HUES64 (cell line): ENCODE measurements around the gene LMX1B.

Source experiments
- H3K27ac ChIP-seq: 2 replicates; pipeline ENCODE4 v1.7.0; 2013; ENCODE audit warnings: low read depth, low read length, inconsistent platforms
- H3K27me3 ChIP-seq: 2 replicates; pipeline ENCODE4 v1.6.1; 2013; ENCODE audit warnings: mild to moderate bottlenecking, low read length; ENCODE audit not compliant: insufficient read depth
- H3K36me3 ChIP-seq: 2 replicates; pipeline ENCODE4 v1.6.1; 2013; ENCODE audit warnings: mild to moderate bottlenecking, low read length; ENCODE audit not compliant: insufficient read depth
- H3K4me1 ChIP-seq: 2 replicates; pipeline ENCODE4 v1.6.1; 2013; ENCODE audit warnings: mild to moderate bottlenecking, low read length, moderate library complexity; ENCODE audit not compliant: insufficient read depth
- H3K4me3 ChIP-seq: 2 replicates; pipeline ENCODE4 v1.5.1; 2013; ENCODE audit warnings: mild to moderate bottlenecking, low read length, moderate library complexity
- H3K9ac ChIP-seq: 2 replicates; pipeline ENCODE4 v1.6.1; 2013; ENCODE audit warnings: mild to moderate bottlenecking, low read depth, low read length
- H3K9me3 ChIP-seq: 2 replicates; pipeline ENCODE4 v1.6.1; 2013; ENCODE audit warnings: low read depth, low read length; ENCODE audit not compliant: insufficient read depth
- WGBS: fragments of 150-250, 120-280 bp; methylation state at CpG from one replicate; pipeline ENCODE4 v1.1.7; 2013; ENCODE audit warnings: missing lambda C conversion rate; 5-methylcytosine and 5-hydroxymethylcytosine counted together

The LMX1B gene

GRCh38 chr9:126619361-126620135 is 5.8 kb downstream of the LMX1B start:
- Histone ChIP-seq H3K27me3 (peaks cover 100% of the 10 kb centered on the region), H3K36me3 (no peaks in the 10 kb centered on the region), H3K4me1 (peaks cover 44% of the 10 kb centered on the region), H3K9ac (no peak overlapping the region), H3K4me3 (no peak overlapping the region), H3K27ac (no peak overlapping the region), H3K9me3 (no peaks in the 10 kb centered on the region)
- WGBS = 9% methylated on average over 10 of the region's 10 CpGs

DNA sequence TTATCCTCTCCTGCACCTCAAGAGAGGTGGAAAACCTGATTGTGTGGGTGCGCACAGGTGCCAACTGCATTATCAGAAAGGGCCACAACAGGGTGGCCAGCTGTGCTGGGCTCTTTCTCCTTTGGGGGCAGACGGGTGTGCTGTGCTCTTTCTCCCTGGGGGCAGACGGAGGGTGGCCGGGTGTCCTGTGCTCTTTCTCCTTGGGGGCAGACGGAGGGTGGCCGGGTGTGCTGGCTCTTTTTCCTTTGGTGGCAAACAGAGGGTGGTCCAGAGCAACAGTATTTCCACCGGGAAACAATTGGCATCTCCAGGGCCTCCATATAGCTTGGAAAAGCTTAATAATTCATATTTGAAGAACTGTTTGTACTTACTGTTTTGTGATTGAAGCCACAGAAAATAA is 6.8 kb downstream of the LMX1B start:
- no peaks in the 10 kb centered on the region for H3K36me3 ChIP-seq
- H3K27me3 ChIP-seq = peaks cover 100% of the 10 kb centered on the region
- H3K4me1 ChIP-seq = peaks cover 53% of the 10 kb centered on the region
- 26% methylated on average over 7 of the region's 7 CpGs for WGBS
- H3K4me3 ChIP-seq = no peak overlapping the region
- no peak overlapping the region for H3K9ac ChIP-seq
- no peak overlapping the region for H3K27ac ChIP-seq
- H3K9me3 ChIP-seq = no peaks in the 10 kb centered on the region

- 12% methylated on average over 14 of the region's 15 CpGs for WGBS
- Histone ChIP-seq H3K27ac (no peak overlapping the region), H3K36me3 (no peaks in the 10 kb centered on the region), H3K27me3 (peaks cover 100% of the 10 kb centered on the region), H3K4me1 (peaks cover 54% of the 10 kb centered on the region), H3K9ac (no peak overlapping the region), H3K4me3 (no peak overlapping the region), H3K9me3 (no peaks in the 10 kb centered on the region)
Observed at GRCh38 chr9:126621061-126621918, 7.6 kb downstream of the LMX1B start.

- H3K9ac ChIP-seq = no peak overlapping the region
- no peak overlapping the region for H3K4me3 ChIP-seq
- H3K27ac ChIP-seq = no peak overlapping the region
- 3% methylated on average over 16 of the region's 18 CpGs for WGBS
- peaks cover 52% of the 10 kb centered on the region for H3K4me1 ChIP-seq
- H3K27me3 ChIP-seq = peaks cover 100% of the 10 kb centered on the region
- no peaks in the 10 kb centered on the region for H3K36me3 ChIP-seq
- H3K9me3 ChIP-seq = no peaks in the 10 kb centered on the region
Observed at GRCh38 chr9:126621919-126622735, 8.4 kb downstream of the LMX1B start.

GRCh38 chr9:126623314-126623666 is 9.6 kb downstream of the LMX1B start:
- Histone ChIP-seq H3K4me3 (no peak overlapping the region), H3K9me3 (no peaks in the 10 kb centered on the region), H3K9ac (no peak overlapping the region), H3K4me1 (peaks cover 41% of the 10 kb centered on the region), H3K27me3 (peaks cover 100% of the 10 kb centered on the region), H3K36me3 (no peaks in the 10 kb centered on the region), H3K27ac (no peak overlapping the region)
- 2% methylated on average over 9 of the region's 9 CpGs for WGBS

- peak overlapping the region; percentile 5 for H3K4me3 ChIP-seq
- no peak overlapping the region for H3K27ac ChIP-seq
- WGBS = 1% methylated on average over 50 of the region's 52 CpGs
- H3K4me1 ChIP-seq = peaks cover 37% of the 10 kb centered on the region
- H3K9me3 ChIP-seq = no peaks in the 10 kb centered on the region
- H3K9ac ChIP-seq = no peak overlapping the region
- H3K36me3 ChIP-seq = no peaks in the 10 kb centered on the region
- H3K27me3 ChIP-seq = peaks cover 100% of the 10 kb centered on the region
Observed at GRCh38 chr9:126623667-126624478, 10.1 kb downstream of the LMX1B start.

- Histone ChIP-seq H3K27ac (no peak overlapping the region), H3K27me3 (peaks cover 100% of the 10 kb centered on the region), H3K36me3 (no peaks in the 10 kb centered on the region), H3K4me3 (peak overlapping the region; percentile 5), H3K4me1 (peaks cover 37% of the 10 kb centered on the region), H3K9ac (no peak overlapping the region), H3K9me3 (no peaks in the 10 kb centered on the region)
- WGBS = 3% methylated on average over 14 of the region's 18 CpGs
Observed at GRCh38 chr9:126624479-126624826, 10.7 kb downstream of the LMX1B start.

GRCh38 chr9:126624912-126625311 is 11.2 kb downstream of the LMX1B start:
- Histone ChIP-seq H3K4me1 (peaks cover 37% of the 10 kb centered on the region), H3K36me3 (no peaks in the 10 kb centered on the region), H3K4me3 (no peak overlapping the region), H3K9ac (no peak overlapping the region), H3K27ac (no peak overlapping the region), H3K9me3 (no peaks in the 10 kb centered on the region), H3K27me3 (peaks cover 100% of the 10 kb centered on the region)
- 1% methylated on average over 27 of the region's 27 CpGs for WGBS

GRCh38 chr9:126625329-126626126 is 11.8 kb downstream of the LMX1B start:
- no peak overlapping the region for H3K9ac ChIP-seq
- no peaks in the 10 kb centered on the region for H3K36me3 ChIP-seq
- H3K4me1 ChIP-seq = peaks cover 37% of the 10 kb centered on the region
- peaks cover 100% of the 10 kb centered on the region for H3K27me3 ChIP-seq
- no peak overlapping the region for H3K27ac ChIP-seq
- WGBS = 1% methylated on average over 64 of the region's 64 CpGs
- H3K4me3 ChIP-seq = peak overlapping the region; percentile 35
- no peaks in the 10 kb centered on the region for H3K9me3 ChIP-seq
